B cell (primary cell): ENCODE measurements around the gene PSG11. TPM values are rescaled to one million over a fixed set of nuclear protein-coding genes. Genes with fewer than 3 reads are reported as not detected.
"Not testable (repeated sequence)": the region's sequence is repeated elsewhere in the genome, so short reads cannot be mapped to it uniquely, and the experiment has no call there.

Source experiments
- ATAC-seq: fragments of 200-7000 bp; cut with Tn5 transposase; one replicate; pipeline ENCODE4 v1.10.0; 2021; ENCODE audit warnings: low read depth, mild to moderate bottlenecking, moderate number of reproducible peaks, moderate library complexity
- CTCF ChIA-PET: fragments of 350-600 bp; sonication (Branson Sonifier 250); formaldehyde crosslinking; loops from one replicate; lab custom pipeline; 2021; ENCODE audit warnings: antibody characterized with exemption, inconsistent platforms; lab: Charles Lee
- POLR2A ChIA-PET: fragments of 350-600 bp; sonication (Branson Sonifier 250); formaldehyde crosslinking; loops from one replicate; lab custom pipeline; 2021; ENCODE audit warnings: antibody characterized with exemption; lab: Charles Lee
- DNase-seq: peaks from one replicate; pipeline ENCODE4 v3.0.0; 2013
- H2AFZ ChIP-seq: 2 replicates; pipeline ENCODE4 v1.6.1; 2012; ENCODE audit warnings: mild to moderate bottlenecking, low read depth, low read length; ENCODE audit not compliant: insufficient read depth, poor library complexity, severe bottlenecking
- H3K27ac ChIP-seq, 2 donors: 1 replicate in 1 of 2; 2 replicates in 1 of 2; pipeline ENCODE4 v1.5.1; 2012 to 2013; ENCODE audit warnings: low read length in 2 of 2, mild to moderate bottlenecking in 2 of 2, moderate library complexity in 1 of 2
- H3K27me3 ChIP-seq, 4 experiments: fragments of 200-600 bp in 1 of 4; sonication (generic) in 1 of 4; replicated peaks in 1 of 4; 1 replicate in 2 of 4; 2 replicates in 2 of 4; pipeline versions ENCODE4 v1.6.1 to v1.7.0; 2013 to 2016; ENCODE audit warnings: low read length in 3 of 4, mild to moderate bottlenecking in 2 of 4, mixed read lengths in 1 of 4, moderate library complexity in 1 of 4; ENCODE audit not compliant: insufficient read depth in 4 of 4, control insufficient read depth in 3 of 4; ENCODE audit errors: control extremely low read depth in 1 of 4
- H3K36me3 ChIP-seq, 2 experiments: replicated peaks in 1 of 2; 1 replicate in 1 of 2; 2 replicates in 1 of 2; pipeline versions ENCODE4 v1.6.1 to v1.7.1; 2013; ENCODE audit warnings: low read length in 1 of 2; ENCODE audit not compliant: insufficient read depth in 2 of 2, control insufficient read depth in 1 of 2; ENCODE audit errors: control extremely low read depth in 1 of 2, extremely low read depth in 1 of 2
- H3K4me1 ChIP-seq, 2 donors: fragments of 200-600 bp in 1 of 2; sonication (generic) in 1 of 2; 1 replicate in 1 of 2; 2 replicates in 1 of 2; pipeline versions ENCODE4 v1.5.1 to v1.6.1; 2013 to 2017; ENCODE audit warnings: low read length in 2 of 2; ENCODE audit not compliant: control insufficient read depth in 2 of 2, insufficient read depth in 2 of 2
- H3K4me2 ChIP-seq: replicated peaks from 2 replicates; pipeline ENCODE3; 2012; ENCODE audit warnings: mild to moderate bottlenecking, low read depth, low read length; ENCODE audit not compliant: poor library complexity, severe bottlenecking
- H3K4me3 ChIP-seq, 5 experiments: fragments of 200-600 bp in 1 of 5; sonication (generic) in 1 of 5; 1 replicate in 3 of 5; 2 replicates in 2 of 5; pipeline versions ENCODE4 v1.5.1 to v1.7.0; 2011 to 2016; ENCODE audit warnings: low read length in 4 of 5, mild to moderate bottlenecking in 4 of 5, low read depth in 2 of 5, control low read depth in 1 of 5, moderate library complexity in 1 of 5; ENCODE audit not compliant: insufficient read depth in 1 of 5; ENCODE audit errors: control extremely low read depth in 1 of 5, extremely low read depth in 1 of 5
- H3K79me2 ChIP-seq: fragments of 200-600 bp; sonication (generic); one replicate; pipeline ENCODE4 v1.6.0; 2016; ENCODE audit warnings: low read length; ENCODE audit not compliant: control insufficient read depth, insufficient read depth
- H3K9ac ChIP-seq: fragments of 200-600 bp; sonication (generic); 2 replicates; pipeline ENCODE4 v1.6.1; 2017; ENCODE audit warnings: mild to moderate bottlenecking, low read length, moderate library complexity
- H3K9me3 ChIP-seq, 3 donors: one replicate each; pipeline versions ENCODE4 v1.6.1 to v1.7.1; 2013; ENCODE audit warnings: low read length in 2 of 3; ENCODE audit not compliant: control insufficient read depth in 2 of 3, insufficient read depth in 1 of 3; ENCODE audit errors: control extremely low read depth in 1 of 3
- H4K20me1 ChIP-seq: 2 replicates; pipeline ENCODE4 v1.6.0; 2012; ENCODE audit warnings: mild to moderate bottlenecking, low read length; ENCODE audit not compliant: insufficient read depth, control insufficient read depth, poor library complexity, severe bottlenecking
- H3K27ac Mint-ChIP-seq: one replicate; pipeline ENCODE4 v1.8.0; 2021; ENCODE audit warnings: mixed read lengths
- H3K27me3 Mint-ChIP-seq: one replicate; pipeline ENCODE4 v1.8.0; 2021; ENCODE audit warnings: mixed read lengths
- H3K4me1 Mint-ChIP-seq: one replicate; pipeline ENCODE4 v1.8.0; 2021; ENCODE audit warnings: mixed read lengths
- H3K4me3 Mint-ChIP-seq: one replicate; pipeline ENCODE4 v1.8.0; 2021; ENCODE audit warnings: mixed read lengths
- H3K9me3 Mint-ChIP-seq: one replicate; pipeline ENCODE4 v1.8.0; 2022; ENCODE audit warnings: mixed read lengths; ENCODE audit not compliant: insufficient read depth
- WGBS: methylation state at CpG from one replicate; pipeline ENCODE4 v1.1.5; 2013; ENCODE audit warnings: missing lambda C conversion rate; ENCODE audit not compliant: insufficient coverage; 5-methylcytosine and 5-hydroxymethylcytosine counted together
- intact Hi-C: fragments of 100-400 bp; cut with micrococcal nuclease; formaldehyde crosslinking; loops from one replicate; pipeline ENCODE4 v1.10.0; 2022
- polyA plus RNA-seq: library from polyadenylated mRNA; depleted of rRNA; stranded (reverse); fragments of >200 nt; gene quantifications from 2 replicates; pipeline ENCODE4 v1.2.3, GENCODE V29; 2012
- total RNA-seq, 2 donors: library from RNA; stranded (reverse); fragments of 120-200 nt in 1 of 2; gene quantifications; 1 replicate in 1 of 2; 2 replicates in 1 of 2; pipeline versions ENCODE4 v1.2.3 to v1.2.4, GENCODE V29; 2013 to 2022

Gene PSG11
- total and polyA plus RNA-seq, 2 donors (not counting 1 experiment from before 2014, with no cell fraction given), result not detected

GRCh38 chr19:43022098-43022497 is 4.2 kb downstream of the PSG11 start:
- H3K79me2 ChIP-seq, H3K9me3 ChIP-seq, DNase-seq, H3K27me3 Mint-ChIP-seq, intact Hi-C loops, H3K9ac ChIP-seq, H3K4me3 Mint-ChIP-seq, H3K27me3 ChIP-seq, H3K4me1 ChIP-seq, H3K27ac Mint-ChIP-seq, ATAC-seq, H3K4me1 Mint-ChIP-seq, H3K4me2 ChIP-seq, H3K27ac ChIP-seq, CTCF ChIA-PET, H3K9me3 Mint-ChIP-seq, H3K4me3 ChIP-seq, POLR2A ChIA-PET, H4K20me1 ChIP-seq, H3K36me3 ChIP-seq, H2AFZ ChIP-seq: not testable (repeated sequence)
- 64% methylated on average over 2 of the region's 4 CpGs for WGBS

GRCh38 chr19:43021629-43022028 is 4.6 kb downstream of the PSG11 start:
- ATAC-seq, H3K27ac ChIP-seq, H4K20me1 ChIP-seq, H3K4me1 ChIP-seq, CTCF ChIA-PET, H2AFZ ChIP-seq, H3K36me3 ChIP-seq, H3K4me3 Mint-ChIP-seq, H3K4me1 Mint-ChIP-seq, POLR2A ChIA-PET, H3K27ac Mint-ChIP-seq, H3K4me3 ChIP-seq, H3K27me3 Mint-ChIP-seq, H3K9ac ChIP-seq, intact Hi-C loops, H3K4me2 ChIP-seq, H3K9me3 Mint-ChIP-seq, H3K79me2 ChIP-seq, DNase-seq, H3K27me3 ChIP-seq, H3K9me3 ChIP-seq: not testable (repeated sequence)
- WGBS, result 85% methylated on average over 4 of the region's 4 CpGs

- H4K20me1 ChIP-seq, H3K4me3 Mint-ChIP-seq, H3K4me1 Mint-ChIP-seq, CTCF ChIA-PET, H3K9me3 Mint-ChIP-seq, H3K9me3 ChIP-seq, H3K4me1 ChIP-seq, H3K79me2 ChIP-seq, H3K36me3 ChIP-seq, intact Hi-C loops, H3K27me3 ChIP-seq, H3K9ac ChIP-seq, H3K4me3 ChIP-seq, H3K4me2 ChIP-seq, ATAC-seq, H2AFZ ChIP-seq, H3K27me3 Mint-ChIP-seq, DNase-seq, POLR2A ChIA-PET, H3K27ac Mint-ChIP-seq, H3K27ac ChIP-seq: not testable (repeated sequence)
These were observed 6.7 kb downstream of the PSG11 start for GRCh38 chr19:43019588-43019987.

GRCh38 chr19:43005841-43006240 is 20.4 kb downstream of the PSG11 start:
- H3K4me1 ChIP-seq, H3K4me2 ChIP-seq, DNase-seq, H3K9me3 Mint-ChIP-seq, H3K36me3 ChIP-seq, ATAC-seq, H3K4me1 Mint-ChIP-seq, H3K27ac Mint-ChIP-seq, intact Hi-C loops, H4K20me1 ChIP-seq, POLR2A ChIA-PET, CTCF ChIA-PET, H3K9me3 ChIP-seq, H3K79me2 ChIP-seq, H3K4me3 Mint-ChIP-seq, H3K4me3 ChIP-seq, H2AFZ ChIP-seq, H3K9ac ChIP-seq, H3K27me3 ChIP-seq, H3K27ac ChIP-seq: not testable (repeated sequence)
- WGBS, result no CpG with 5 or more reads among the region's 4 CpGs
- peaks cover 24% of the 10 kb centered on the region for H3K27me3 Mint-ChIP-seq
